Activated T-cell treated with anti-CD3 and anti-CD28 coated beads for 4 hours (primary cell): Measurements from ENCODE around the gene EFHB.
"Not testable (repeated sequence)": the region's sequence is repeated elsewhere in the genome, so short reads cannot be mapped to it uniquely, and the experiment has no call there.

ENCODE experiments used
- DNase-seq: peaks from one replicate; pipeline ENCODE4 v3.0.0-alpha.2; 2020

Gene EFHB

DNA sequence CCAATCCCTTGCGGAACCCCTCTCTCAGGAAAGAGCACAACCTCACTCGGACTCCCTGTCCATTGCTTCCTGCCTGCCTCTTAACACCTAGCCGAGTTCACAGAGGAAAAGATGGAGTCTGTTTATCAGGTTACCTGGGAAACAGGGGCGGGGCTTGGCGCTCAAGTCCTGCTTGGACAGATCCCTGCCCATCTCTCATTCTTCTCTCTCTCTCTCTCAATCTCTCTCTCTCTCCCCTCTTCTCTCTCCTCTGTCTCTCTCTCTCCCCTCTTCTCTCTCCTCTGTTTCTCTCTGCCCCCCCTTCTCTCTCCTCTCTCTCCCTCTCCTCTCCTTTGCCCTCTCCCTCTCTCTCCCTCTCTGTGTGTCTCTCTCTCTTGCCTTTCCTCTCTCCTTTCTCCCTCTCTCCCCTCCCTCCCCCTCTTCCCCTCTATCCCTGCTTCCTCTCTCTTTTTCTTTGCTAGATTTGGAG lies at the start of gene EFHB:
Gene EFHB, minus strand, starts transcription at position 120 of the 469 bp plus-strand sequence. CDS start 199 bp downstream, outside the sequence.
- DNase-seq: no peak

GRCh38 chr3:19972054-19972453 lies 38.0 kb upstream of the EFHB start:
- no peak for DNase-seq

GRCh38 chr3:19970327-19970726 lies 36.3 kb upstream of the EFHB start:
- DNase-seq: no peak

DNA sequence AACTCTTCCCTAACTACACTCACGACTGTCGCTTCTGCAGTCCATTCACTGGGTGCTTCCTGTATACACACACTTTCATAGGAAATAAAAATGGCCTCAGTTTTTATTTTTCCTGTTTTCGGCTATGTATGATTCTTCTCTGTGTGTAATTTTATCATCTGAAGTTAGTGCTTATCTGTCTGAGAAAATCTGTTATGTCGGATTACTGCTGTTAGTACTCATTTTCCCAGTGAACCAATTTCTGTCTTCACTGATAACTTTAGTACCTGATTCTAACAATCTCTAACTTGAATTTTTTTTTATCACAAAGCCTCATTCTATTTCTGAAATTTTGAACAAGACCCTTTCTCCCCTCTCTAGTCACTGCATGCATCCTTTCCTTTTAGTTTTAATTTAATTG lies 33.8 kb upstream of the EFHB start:
- DNase-seq: no peak

DNA sequence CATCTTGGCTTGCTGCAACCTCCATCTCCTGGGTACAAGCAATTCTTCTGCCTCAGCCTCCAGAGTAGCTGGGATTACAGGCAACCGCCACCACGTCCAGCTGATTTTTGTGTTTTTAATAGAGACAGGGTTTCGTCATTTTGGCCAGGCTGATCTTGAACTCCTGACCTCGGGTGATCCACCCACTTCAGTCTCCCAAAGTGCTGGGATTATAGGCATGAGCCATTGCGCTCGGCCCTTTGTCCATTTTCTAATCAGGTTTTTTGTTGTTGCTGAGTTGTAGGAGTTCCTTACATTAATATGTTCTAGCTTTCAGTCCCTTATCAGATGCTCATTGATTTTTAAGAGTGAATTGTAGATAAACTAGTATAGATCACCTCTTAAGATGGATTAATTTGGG lies 33.2 kb upstream of the EFHB start:
- no peak for DNase-seq

DNA sequence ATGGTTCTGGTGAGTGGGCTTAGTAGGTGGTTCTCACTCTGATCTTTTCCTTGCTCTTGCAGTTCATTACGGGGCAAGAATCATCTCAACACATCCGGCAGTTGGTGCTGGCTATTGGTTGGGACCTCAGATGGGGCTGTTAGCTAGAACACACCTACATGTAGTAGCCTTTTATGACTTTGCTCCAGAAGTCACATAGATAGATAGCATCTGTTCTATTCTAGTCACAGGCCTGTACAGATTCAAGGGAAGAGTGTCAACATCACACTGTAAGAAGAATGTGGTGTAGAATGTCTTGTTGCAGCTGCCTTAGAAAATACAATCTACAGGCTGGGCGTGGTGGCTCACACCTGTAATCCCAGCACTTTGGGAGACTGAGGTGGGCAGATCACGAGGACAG lies 27.9 kb upstream of the EFHB start:
- no peak for DNase-seq

DNA sequence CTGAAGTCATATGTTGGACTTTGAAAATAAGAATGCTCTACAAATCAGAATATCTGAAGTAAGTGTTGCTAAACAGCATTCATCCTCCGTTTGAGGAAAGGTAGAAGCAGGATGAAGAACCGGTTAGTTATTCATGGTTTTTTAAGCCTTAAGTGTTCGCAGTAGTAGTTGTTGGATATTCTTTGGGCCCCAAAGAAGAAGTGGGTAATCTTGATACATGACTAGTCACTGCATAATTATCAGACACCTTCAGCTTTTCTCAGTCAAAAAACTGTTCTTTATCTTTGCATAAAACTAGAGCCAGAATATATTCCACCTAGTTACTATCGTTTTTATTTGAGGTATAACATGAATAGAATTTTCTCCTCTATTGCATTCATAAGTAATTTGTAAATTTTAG lies 26.7 kb upstream of the EFHB start:
- no peak for DNase-seq

DNA sequence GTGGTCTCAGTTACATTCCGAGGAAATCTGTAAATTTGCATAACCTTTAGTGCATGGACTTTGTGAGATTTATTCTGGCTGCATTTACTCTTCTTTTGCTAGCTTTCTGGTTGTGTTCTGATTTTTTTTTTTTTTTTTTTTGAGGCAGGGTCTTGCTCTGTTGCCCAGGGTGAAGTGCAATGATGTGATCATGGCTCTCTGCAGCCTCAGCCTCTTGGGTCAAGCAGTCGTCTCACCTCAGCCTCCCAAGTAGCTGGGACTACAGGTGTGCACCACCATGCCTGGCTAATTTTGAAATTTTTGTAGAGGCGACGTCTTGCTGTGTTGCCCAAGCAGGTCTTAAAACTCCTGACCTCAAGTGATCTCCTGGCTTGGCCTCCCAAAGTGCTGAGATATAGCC lies 25.5 kb upstream of the EFHB start:
- DNase-seq: no peak

- DNase-seq: not testable (repeated sequence)
These were observed 23.3 kb upstream of the EFHB start for GRCh38 chr3:19957354-19957753.

- DNase-seq: no peak
These were observed 20.7 kb upstream of the EFHB start for GRCh38 chr3:19954676-19955075.

- DNase-seq: no peak
These were observed 16.3 kb upstream of the EFHB start for GRCh38 chr3:19950316-19950715.

GRCh38 chr3:19948226-19948591 lies 14.2 kb upstream of the EFHB start:
- DNase-seq: no peak

DNA sequence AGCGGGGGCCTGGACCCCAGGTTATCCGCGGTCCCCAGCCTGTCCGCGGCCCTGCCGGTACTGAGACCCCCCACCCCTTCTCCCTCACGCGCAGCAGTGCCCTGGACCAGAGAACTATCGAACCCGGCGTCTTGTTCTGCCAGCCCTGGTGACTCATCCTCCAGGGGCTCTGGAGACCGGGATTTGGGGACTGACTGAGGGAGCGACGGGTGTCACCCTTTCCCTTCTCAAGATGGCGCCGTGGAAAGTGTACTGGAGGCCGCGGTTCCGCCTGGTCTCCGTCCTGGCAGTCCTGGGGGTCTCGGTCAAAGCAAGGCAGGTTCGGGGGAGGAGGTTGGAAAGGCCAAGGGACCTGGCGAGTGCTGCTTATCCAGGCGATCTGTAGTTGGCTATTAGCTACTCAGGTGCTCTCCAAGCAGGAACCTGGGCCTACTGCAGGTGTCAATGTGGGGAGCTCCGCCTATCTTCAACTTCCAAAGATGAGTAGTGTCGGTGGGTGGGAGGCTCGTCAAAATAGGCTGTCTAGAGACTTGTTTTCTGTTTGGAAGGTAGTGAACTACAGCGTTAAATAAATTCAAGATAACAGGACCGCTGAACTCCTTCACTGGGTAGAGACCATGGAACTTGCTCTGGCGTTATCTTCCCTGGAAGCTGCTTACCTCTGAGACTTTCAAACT lies 13.7 kb upstream of the EFHB start:
- DNase-seq: peak; percentile 43

DNA sequence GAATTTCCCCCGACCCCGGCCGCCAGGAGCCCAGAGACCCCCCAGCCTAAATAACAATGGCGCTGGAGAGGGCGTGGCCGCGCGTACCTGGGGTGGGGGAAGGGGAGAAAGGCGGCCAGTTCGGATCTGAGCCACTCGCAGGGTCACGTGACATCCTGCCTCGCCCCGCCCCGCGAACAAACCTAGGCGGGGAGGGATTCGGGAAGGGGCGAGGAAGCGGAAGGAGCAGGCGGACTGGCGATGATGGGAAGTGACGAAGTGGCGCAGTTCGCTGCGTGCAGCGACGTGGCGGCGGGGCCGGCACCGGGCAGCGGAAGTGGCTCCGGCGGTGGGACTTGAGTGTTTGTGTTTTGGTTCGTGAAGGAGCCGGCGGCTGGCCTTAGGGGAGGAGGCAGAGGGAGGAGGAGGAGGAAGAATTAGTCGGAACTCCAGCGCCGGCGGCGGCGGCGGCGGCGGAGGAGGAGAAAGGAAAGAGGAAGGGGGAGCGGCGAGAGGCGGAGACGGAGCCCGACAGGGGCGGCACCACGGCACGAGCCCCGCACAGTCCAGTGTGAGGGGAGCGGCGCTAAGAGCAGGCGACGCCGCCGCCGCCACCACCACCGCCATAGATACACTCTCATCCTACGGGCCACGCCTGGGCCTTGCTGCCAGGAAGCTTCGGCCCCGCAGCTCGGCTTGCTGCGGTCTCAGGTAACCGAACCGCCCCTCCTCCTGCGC lies 13.0 kb upstream of the EFHB start, which contains the start of gene RAB5A:
Gene RAB5A, plus strand, starts transcription at position 266 of the 717 bp plus-strand sequence. CDS start 3,802 bp downstream, outside the sequence.
- peak; percentile 94 for DNase-seq

DNA sequence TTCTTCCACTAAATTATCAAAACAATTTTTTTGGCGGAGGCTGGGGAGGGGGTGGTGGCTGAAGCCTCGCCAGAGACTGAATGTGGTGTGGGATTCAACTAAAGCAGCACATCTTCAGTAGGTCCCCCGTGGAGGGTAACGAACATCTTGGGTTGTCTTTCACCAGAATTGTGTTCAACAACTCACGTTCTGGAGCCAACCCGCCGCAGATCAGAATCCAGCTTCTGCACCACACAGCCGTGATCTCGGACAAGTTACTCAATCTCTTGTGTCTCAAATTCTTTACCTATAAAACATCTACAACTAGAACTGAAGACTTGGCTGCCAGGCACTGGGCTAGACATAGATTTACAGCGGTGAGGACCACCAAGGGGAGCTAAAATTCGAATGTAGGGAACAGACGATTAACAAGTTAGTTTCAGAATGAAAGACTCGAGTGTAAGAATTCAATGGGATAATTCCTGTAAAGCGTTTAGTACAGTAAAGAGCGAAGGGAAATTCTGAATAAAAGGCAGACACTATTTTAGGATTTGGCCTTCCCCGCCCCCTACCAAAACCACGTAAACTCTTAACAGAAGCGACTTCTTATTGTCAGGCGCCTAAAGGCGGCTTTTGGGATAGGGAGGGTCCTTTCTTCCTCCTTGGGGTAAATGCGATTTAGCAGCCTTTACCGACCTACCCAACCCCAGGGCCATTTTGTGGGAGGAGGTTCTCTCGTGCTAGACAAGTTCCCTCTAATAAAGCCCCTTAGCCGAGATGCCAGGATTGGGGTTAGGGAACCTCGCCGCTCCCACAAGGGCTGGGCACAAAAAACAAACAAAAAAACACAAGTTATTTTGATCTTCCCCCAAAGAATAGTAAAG lies 12.2 kb upstream of the EFHB start:
- no peak for DNase-seq

DNA sequence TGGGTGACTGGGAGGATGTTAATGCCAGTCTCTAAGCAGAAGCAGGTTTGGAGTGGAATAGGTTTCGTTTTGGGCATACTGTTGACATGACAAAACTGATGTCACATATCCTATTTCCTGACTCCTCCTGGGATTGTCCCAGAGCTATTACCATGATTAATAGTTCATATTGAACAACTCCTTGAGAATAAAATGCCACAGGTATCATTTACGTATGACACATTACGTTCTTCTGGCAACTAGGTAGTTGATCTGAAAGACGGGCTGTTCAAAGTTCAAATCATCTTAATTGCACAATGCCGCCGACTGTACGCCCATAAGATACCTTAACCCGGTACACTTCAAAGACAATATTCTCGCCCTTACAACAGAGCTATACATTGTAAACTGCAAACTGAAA lies 11.5 kb upstream of the EFHB start:
- no peak for DNase-seq

DNA sequence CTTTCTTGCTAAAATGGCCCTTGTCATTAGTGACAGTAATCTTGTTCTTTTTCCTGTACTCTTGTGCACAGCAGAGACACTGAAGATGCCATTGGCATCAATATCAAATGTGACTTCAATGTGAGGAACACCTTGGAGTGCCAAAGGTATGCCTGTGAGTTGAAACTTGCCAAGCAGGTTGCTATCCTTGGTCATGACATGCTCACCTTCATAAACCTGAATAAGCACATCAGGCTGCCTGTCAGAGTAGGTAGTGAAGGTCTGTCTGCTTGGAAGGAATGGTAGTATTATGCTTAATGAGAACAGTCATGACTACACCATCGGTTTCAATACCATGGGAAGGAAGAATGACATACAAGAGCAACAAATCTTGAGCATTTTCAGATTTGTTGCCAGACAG lies 6.6 kb upstream of the EFHB start:
- no peak for DNase-seq

DNA sequence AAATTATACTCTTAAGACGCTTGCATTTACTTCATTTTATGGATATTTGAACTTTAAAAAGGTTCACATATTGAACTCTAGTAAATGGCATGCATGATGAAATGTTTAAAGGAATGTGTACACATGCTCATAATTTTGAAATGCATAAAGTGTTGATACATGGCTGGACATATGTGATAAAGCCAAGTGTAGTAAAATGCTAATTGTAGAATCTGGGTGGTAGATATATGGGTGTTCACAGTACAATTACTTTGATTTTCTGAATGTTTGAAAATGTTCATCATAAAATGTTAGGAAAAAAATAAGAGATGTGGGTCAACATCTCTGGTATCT lies 4.2 kb upstream of the EFHB start:
- DNase-seq: no peak

GRCh38 chr3:19937459-19938294 lies 3.7 kb upstream of the EFHB start:
- DNase-seq: no peak

DNA sequence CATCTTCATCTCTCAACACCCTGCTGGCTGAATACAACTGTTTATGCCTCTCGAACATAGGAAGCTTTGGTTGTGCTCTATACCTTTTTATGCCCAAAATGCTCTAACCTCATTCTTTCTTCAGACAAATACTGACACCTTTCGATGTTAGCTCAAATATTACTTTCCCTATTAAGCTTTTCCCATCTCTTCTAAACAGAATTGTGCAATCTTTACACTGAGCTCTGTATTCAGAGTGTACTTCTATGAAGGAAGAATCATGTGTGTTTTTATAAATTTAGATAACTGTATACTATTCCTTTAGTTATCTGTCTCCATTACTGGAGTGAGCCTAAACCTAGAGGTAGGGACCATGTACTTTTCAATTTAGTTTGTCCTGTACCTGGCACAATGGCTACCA lies 1.6 kb downstream of the EFHB start:
- DNase-seq: no peak

- no peak for DNase-seq
These were observed 2.2 kb downstream of the EFHB start for GRCh38 chr3:19931767-19932188.

- DNase-seq: no peak
These were observed 2.8 kb downstream of the EFHB start for GRCh38 chr3:19931180-19931692.
